ENCODE data around the gene OXA1L.
"Not testable (repeated sequence)": the region's sequence is repeated elsewhere in the genome, so short reads cannot be mapped to it uniquely, and the experiment has no call there.

Gene OXA1L

GRCh38 chr14:22766457-22767322, at the start of gene OXA1L:
Gene OXA1L (plus strand): TSS chr14:22766688. CDS start chr14:22766702, 14 bp downstream.
- peak; percentile 85 for DNase-seq (ENCODE audit: low read depth)

GRCh38 chr14:22718091-22718490, 48.4 kb upstream of the OXA1L start:
- no peak for DNase-seq (ENCODE audit: low read depth)

GRCh38 chr14:22721213-22721612, 45.3 kb upstream of the OXA1L start:
- no peak for DNase-seq (ENCODE audit: low read depth)

GRCh38 chr14:22723815-22724214, 42.7 kb upstream of the OXA1L start:
- DNase-seq (ENCODE audit: low read depth), result no peak

- DNase-seq (ENCODE audit: low read depth), result not testable (repeated sequence)
Observed at GRCh38 chr14:22724847-22725246, 41.6 kb upstream of the OXA1L start.

GRCh38 chr14:22725374-22725773, 41.1 kb upstream of the OXA1L start:
- DNase-seq (ENCODE audit: low read depth), result not testable (repeated sequence)

GRCh38 chr14:22726012-22726411, 40.5 kb upstream of the OXA1L start:
- no peak for DNase-seq (ENCODE audit: low read depth)

GRCh38 chr14:22732062-22732461, 34.4 kb upstream of the OXA1L start:
- not testable (repeated sequence) for DNase-seq (ENCODE audit: low read depth)

- DNase-seq (ENCODE audit: low read depth), result no peak
Observed at GRCh38 chr14:22733829-22734228, 32.7 kb upstream of the OXA1L start.

- DNase-seq (ENCODE audit: low read depth), result no peak
Observed at GRCh38 chr14:22735096-22735495, 31.4 kb upstream of the OXA1L start.

GRCh38 chr14:22736384-22736783, 30.1 kb upstream of the OXA1L start:
- DNase-seq (ENCODE audit: low read depth), result not testable (repeated sequence)

GRCh38 chr14:22737052-22737451, 29.4 kb upstream of the OXA1L start:
- no peak for DNase-seq (ENCODE audit: low read depth)

- DNase-seq (ENCODE audit: low read depth), result no peak
Observed at GRCh38 chr14:22739423-22739822, 27.1 kb upstream of the OXA1L start.

GRCh38 chr14:22740020-22740419, 26.5 kb upstream of the OXA1L start:
- DNase-seq (ENCODE audit: low read depth), result no peak

- no peak for DNase-seq (ENCODE audit: low read depth)
Observed at GRCh38 chr14:22747769-22748168, 18.7 kb upstream of the OXA1L start.

GRCh38 chr14:22748206-22748605, 18.3 kb upstream of the OXA1L start:
- DNase-seq (ENCODE audit: low read depth), result no peak

GRCh38 chr14:22748631-22749068, 17.8 kb upstream of the OXA1L start:
- no peak for DNase-seq (ENCODE audit: low read depth)

- no peak for DNase-seq (ENCODE audit: low read depth)
Observed at GRCh38 chr14:22752422-22752821, 14.1 kb upstream of the OXA1L start.

GRCh38 chr14:22753586-22753985, 12.9 kb upstream of the OXA1L start:
- DNase-seq (ENCODE audit: low read depth), result no peak

- not testable (repeated sequence) for DNase-seq (ENCODE audit: low read depth)
Observed at GRCh38 chr14:22757972-22758650, 8.4 kb upstream of the OXA1L start.

- DNase-seq (ENCODE audit: low read depth), result no peak
Observed at GRCh38 chr14:22761734-22762133, 4.8 kb upstream of the OXA1L start.

- DNase-seq (ENCODE audit: low read depth), result no peak
Observed at GRCh38 chr14:22764382-22764781, 2.1 kb upstream of the OXA1L start.

GRCh38 chr14:22767323-22767589, 768 bp downstream of the OXA1L start:
- DNase-seq (ENCODE audit: low read depth), result no peak

GRCh38 chr14:22768947-22769346, 2.5 kb downstream of the OXA1L start:
- no peak for DNase-seq (ENCODE audit: low read depth)

All from non-pigmented ciliary epithelial cell (primary cell).